GM18951 (cell line): ENCODE data around the gene KIAA0408.
"Not testable (repeated sequence)": the region's sequence is repeated elsewhere in the genome, so short reads cannot be mapped to it uniquely, and the experiment has no call there.

Experiments used
- POLR2A ChIP-seq: IDR thresholded peaks from 4 replicates; pipeline ENCODE4 v1.6.1; 2011; ENCODE audit warnings: mild to moderate bottlenecking; ENCODE audit not compliant: insufficient read length, insufficient read depth; ENCODE audit errors: extremely low read depth
- in situ Hi-C: fragments of 300-500 bp; cut with MboI; formaldehyde crosslinking; loops from one replicate; pipeline ENCODE4 v1.12.0; 2022; ENCODE audit warnings: low sequenced_read_pairs, mixed read lengths, inconsistent platforms; ENCODE audit not compliant: unreplicated experiment

KIAA0408 gene

GRCh38 chr6:127457456-127458064, 1.6 kb downstream of the KIAA0408 start:
- no peak for TF ChIP-seq POLR2A
- in situ Hi-C loops = no loop called here

- in situ Hi-C loops = no loop called here
- no peak for TF ChIP-seq POLR2A
Observed at GRCh38 chr6:127456465-127456864, 2.7 kb downstream of the KIAA0408 start.

GRCh38 chr6:127453845-127454619, 5.2 kb downstream of the KIAA0408 start:
- in situ Hi-C loops = no loop called here
- no peak for TF ChIP-seq POLR2A

- in situ Hi-C loops = no loop called here
- TF ChIP-seq POLR2A = no peak
Observed at GRCh38 chr6:127452803-127453202, 6.4 kb downstream of the KIAA0408 start.

GRCh38 chr6:127451388-127451787, 7.8 kb downstream of the KIAA0408 start:
- in situ Hi-C loops = no loop called here
- TF ChIP-seq POLR2A = no peak

GRCh38 chr6:127447780-127448179, 11.4 kb downstream of the KIAA0408 start:
- in situ Hi-C loops = no loop called here
- TF ChIP-seq POLR2A = no peak

- in situ Hi-C loops = no loop called here
Observed at GRCh38 chr6:127446356-127446755, 12.8 kb downstream of the KIAA0408 start.

GRCh38 chr6:127441881-127442280, 17.3 kb downstream of the KIAA0408 start:
- in situ Hi-C loops = no loop called here
- TF ChIP-seq POLR2A = no peak

More at GRCh38 chr6:127446356-127446755, 12.8 kb downstream of the KIAA0408 start:
- TF ChIP-seq POLR2A = no peak

- TF ChIP-seq POLR2A = no peak
- in situ Hi-C loops = no loop called here
Observed at GRCh38 chr6:127439718-127440117, 19.5 kb downstream of the KIAA0408 start.

- no peak for TF ChIP-seq POLR2A
- in situ Hi-C loops = no loop called here
Observed at GRCh38 chr6:127436578-127437110, 22.5 kb downstream of the KIAA0408 start.

GRCh38 chr6:127435626-127436220, 23.5 kb downstream of the KIAA0408 start:
- in situ Hi-C loops = no loop called here

GRCh38 chr6:127434651-127435050, 24.5 kb downstream of the KIAA0408 start:
- no peak for TF ChIP-seq POLR2A
- in situ Hi-C loops = no loop called here

More at GRCh38 chr6:127435626-127436220, 23.5 kb downstream of the KIAA0408 start:
- TF ChIP-seq POLR2A = no peak

GRCh38 chr6:127428562-127428961, 30.6 kb downstream of the KIAA0408 start:
- in situ Hi-C loops = not testable (repeated sequence)

- in situ Hi-C loops = no loop called here
Observed at GRCh38 chr6:127423921-127424320, 35.3 kb downstream of the KIAA0408 start.

GRCh38 chr6:127421164-127421563, 38.0 kb downstream of the KIAA0408 start:
- in situ Hi-C loops = not testable (repeated sequence)

More at GRCh38 chr6:127423921-127424320, 35.3 kb downstream of the KIAA0408 start:
- TF ChIP-seq POLR2A = no peak
